Upper lobe of left lung (tissue), 6 donors: Measurements from ENCODE around the gene ADAMTS2. TPM values are rescaled to one million over a fixed set of nuclear protein-coding genes. Genes with fewer than 3 reads are reported as not detected.

Experiments used
- ATAC-seq, 2 donors: fragments of 200-7000 bp; cut with Tn5 transposase; one replicate each; pipeline ENCODE4 v1.9.1; 2022; ENCODE audit warnings: mild to moderate bottlenecking in 2 of 2, moderate library complexity in 2 of 2; ENCODE audit not compliant: low FRiP score in 2 of 2
- DNase-seq, 2 donors: peaks; one replicate each; pipeline ENCODE4 v3.0.0-alpha.2; 2019 to 2020
- H3K27ac ChIP-seq, 4 donors: fragments of 200-600 bp; sonication (generic); one replicate each; pipeline ENCODE4 v1.5.1; 2016 to 2019
- H3K27me3 ChIP-seq, 4 donors: fragments of 200-600 bp; sonication (generic); one replicate each; pipeline ENCODE4 v1.5.1; 2017 to 2019
- H3K36me3 ChIP-seq, 4 donors: fragments of 200-600 bp; sonication (generic); one replicate each; pipeline ENCODE4 v1.5.1; 2016 to 2019
- H3K4me1 ChIP-seq, 4 donors: fragments of 200-600 bp; sonication (generic); one replicate each; pipeline ENCODE4 v1.5.1; 2018 to 2019
- H3K4me3 ChIP-seq, 4 donors: fragments of 200-600 bp; sonication (generic); one replicate each; pipeline ENCODE4 v1.5.1; 2017 to 2019; ENCODE audit warnings: mild to moderate bottlenecking in 2 of 4, moderate library complexity in 1 of 4
- H3K9me3 ChIP-seq, 4 donors: fragments of 200-600 bp; sonication (generic); one replicate each; pipeline ENCODE4 v1.5.1; 2018 to 2019
- CTCF ChIP-seq, 6 experiments: fragments of 450-650 bp in 4 of 6; fragments of 200-600 bp in 2 of 6; sonication (generic) in 2 of 6; IDR thresholded peaks; one replicate each; pipeline ENCODE4 v1.5.1; 2016 to 2019; ENCODE audit warnings: antibody characterized with exemption in 6 of 6
- EP300 ChIP-seq, 4 donors: sonication (generic); formaldehyde crosslinking; IDR thresholded peaks; one replicate each; pipeline ENCODE4 v1.5.1; 2017; ENCODE audit warnings: antibody characterized with exemption in 4 of 4, control low read depth in 2 of 4
- POLR2A ChIP-seq, 4 donors: fragments of 450-650 bp; IDR thresholded peaks; one replicate each; pipeline ENCODE4 v1.5.1; 2016 to 2017; ENCODE audit warnings: antibody characterized with exemption in 4 of 4, mild to moderate bottlenecking in 2 of 4
- POLR2AphosphoS5 ChIP-seq, 2 donors: sonication (generic); formaldehyde crosslinking; IDR thresholded peaks; one replicate each; pipeline ENCODE4 v1.5.1; 2017; ENCODE audit warnings: antibody characterized with exemption in 2 of 2
- WGBS, 2 donors: methylation state at CpG; one replicate each; pipeline ENCODE4 v1.1.5; 2017 to 2018; 5-methylcytosine and 5-hydroxymethylcytosine counted together
- total RNA-seq, 6 donors: library from RNA; depleted of rRNA in 4 of 6; stranded (reverse); fragments of >200 nt in 4 of 6; gene quantifications; one replicate each; pipeline versions ENCODE4 v1.1.0 to v1.2.1, GENCODE V29; 2016 to 2021
- donor health status: DM: no; HTN: no; CAD: no; lungs with moderate emphysema.
- donor health status: DM: no; HTN: yes; CAD: no; lungs with severe emphysema.

ADAMTS2 gene
- total RNA-seq, 6 donors from 2014 or later: 10.0 to 114 (median 25.7) TPM

GRCh38 chr5:179201986-179202385, 143.3 kb downstream of the ADAMTS2 start:
- ATAC-seq (no peak), DNase-seq (peak in 1 of 2 donors; percentile 65)
- no peak for TF ChIP-seq POLR2AphosphoS5 (IDR thresholded peaks at IDR 0.05)
- no peak for TF ChIP-seq EP300 (IDR thresholded peaks at IDR 0.05)
- TF ChIP-seq CTCF (IDR thresholded peaks at IDR 0.05): no peak
- no peak for TF ChIP-seq POLR2A (IDR thresholded peaks at IDR 0.05)
- Histone ChIP-seq H3K27me3 (no peaks in the 10 kb centered on the region), H3K4me1 (no peaks in the 10 kb centered on the region), H3K9me3 (no peaks in the 10 kb centered on the region), H3K36me3 (no peaks in the 10 kb centered on the region), H3K4me3 (no peak overlapping the region), H3K27ac (no peak overlapping the region)
- WGBS, 2 donors: 70 to 74% methylated on average over 16 of the region's 16 CpGs

GRCh38 chr5:179199246-179199645, 146.0 kb downstream of the ADAMTS2 start:
- Histone ChIP-seq H3K27ac (no peak overlapping the region), H3K9me3 (no peaks in the 10 kb centered on the region), H3K27me3 (no peaks in the 10 kb centered on the region), H3K36me3 (no peaks in the 10 kb centered on the region), H3K4me1 (no peaks in the 10 kb centered on the region), H3K4me3 (no peak overlapping the region)
- 83 to 89% methylated on average over 8 to 11 of the region's 11 CpGs for WGBS, 2 donors
- TF ChIP-seq CTCF (IDR thresholded peaks at IDR 0.05): no peak
- TF ChIP-seq EP300 (IDR thresholded peaks at IDR 0.05): no peak
- no peak for TF ChIP-seq POLR2AphosphoS5 (IDR thresholded peaks at IDR 0.05)
- no peak for TF ChIP-seq POLR2A (IDR thresholded peaks at IDR 0.05)
- DNase-seq (no peak), ATAC-seq (no peak)

GRCh38 chr5:179198825-179199224, 146.4 kb downstream of the ADAMTS2 start:
- H3K4me3 ChIP-seq: no peak overlapping the region
- WGBS, 2 donors: 78 to 92% methylated on average over 6 to 8 of the region's 8 CpGs
- DNase-seq: no peak
- H3K36me3 ChIP-seq: no peaks in the 10 kb centered on the region
- no peaks in the 10 kb centered on the region for H3K4me1 ChIP-seq
- no peak for TF ChIP-seq POLR2A (IDR thresholded peaks at IDR 0.05)
- no peak for TF ChIP-seq POLR2AphosphoS5 (IDR thresholded peaks at IDR 0.05)
- TF ChIP-seq EP300 (IDR thresholded peaks at IDR 0.05): no peak
- no peak overlapping the region for H3K27ac ChIP-seq
- no peak for ATAC-seq
- H3K9me3 ChIP-seq: no peaks in the 10 kb centered on the region
- H3K27me3 ChIP-seq: no peaks in the 10 kb centered on the region

- no peak for TF ChIP-seq EP300 (IDR thresholded peaks at IDR 0.05)
- no peak for TF ChIP-seq CTCF (IDR thresholded peaks at IDR 0.05)
- TF ChIP-seq POLR2A (IDR thresholded peaks at IDR 0.05): no peak
- no peak for TF ChIP-seq POLR2AphosphoS5 (IDR thresholded peaks at IDR 0.05)
- H3K4me3 ChIP-seq: no peak overlapping the region
- DNase-seq (no peak), ATAC-seq (no peak)
- no peak overlapping the region for H3K27ac ChIP-seq
- H3K27me3 ChIP-seq: no peaks in the 10 kb centered on the region
- H3K36me3 ChIP-seq: no peaks in the 10 kb centered on the region
- no peaks in the 10 kb centered on the region for H3K9me3 ChIP-seq
- H3K4me1 ChIP-seq: no peaks in the 10 kb centered on the region
- WGBS, 2 donors: 61 to 74% methylated on average over 8 to 10 of the region's 10 CpGs
Measured at GRCh38 chr5:179196405-179197079, 148.7 kb downstream of the ADAMTS2 start.

- WGBS, 2 donors: 83 to 85% methylated on average over 29 to 35 of the region's 36 CpGs
- no peak overlapping the region for H3K27ac ChIP-seq
- H3K4me1 ChIP-seq: no peaks in the 10 kb centered on the region
- H3K4me3 ChIP-seq: no peak overlapping the region
- no peaks in the 10 kb centered on the region for H3K27me3 ChIP-seq
- TF ChIP-seq POLR2A (IDR thresholded peaks at IDR 0.05) (no peak), CTCF (IDR thresholded peaks at IDR 0.05) (no peak), POLR2AphosphoS5 (IDR thresholded peaks at IDR 0.05) (no peak), EP300 (IDR thresholded peaks at IDR 0.05) (no peak)
- ATAC-seq: no peak
- DNase-seq: no peak
- H3K9me3 ChIP-seq: no peaks in the 10 kb centered on the region
- H3K36me3 ChIP-seq: no peaks in the 10 kb centered on the region
Measured at GRCh38 chr5:179195561-179196404, 149.5 kb downstream of the ADAMTS2 start.
